Small intestine (tissue), 7 donors: ENCODE results near the gene NPAS2. TPM values are rescaled to one million over a fixed set of nuclear protein-coding genes. Genes with fewer than 3 reads are reported as not detected.

Source experiments
- DNase-seq, 2 donors: peaks; one replicate each; pipeline versions ENCODE4 v3.0.0 to v3.0.0-alpha.2; 2013
- FAIRE-seq: peaks from 2 replicates; lab custom pipeline; 2012; peaks lifted over from hg19 to GRCh38; lab: Jason Lieb, UNC
- H3K27ac ChIP-seq, 3 donors: one replicate each; pipeline ENCODE4 v1.5.1; 2013; ENCODE audit warnings: low read length in 2 of 3, mild to moderate bottlenecking in 2 of 3, control low read depth in 1 of 3, inconsistent platforms in 1 of 3, low read depth in 1 of 3, moderate library complexity in 1 of 3
- H3K27me3 ChIP-seq, 3 donors: one replicate each; pipeline ENCODE4 v1.6.1; 2013; ENCODE audit warnings: low read length in 3 of 3, inconsistent platforms in 1 of 3; ENCODE audit not compliant: control insufficient read depth in 3 of 3, insufficient read depth in 3 of 3
- H3K36me3 ChIP-seq, 3 donors: one replicate each; pipeline ENCODE4 v1.6.1; 2013; ENCODE audit warnings: low read length in 3 of 3, inconsistent platforms in 1 of 3, low read depth in 1 of 3, mild to moderate bottlenecking in 1 of 3, moderate library complexity in 1 of 3; ENCODE audit not compliant: control insufficient read depth in 3 of 3, insufficient read depth in 2 of 3
- H3K4me1 ChIP-seq, 3 donors: one replicate each; pipeline ENCODE4 v1.6.1; 2013; ENCODE audit warnings: low read length in 2 of 3, inconsistent platforms in 1 of 3, low read depth in 1 of 3, mild to moderate bottlenecking in 1 of 3, moderate library complexity in 1 of 3; ENCODE audit not compliant: control insufficient read depth in 3 of 3, insufficient read depth in 2 of 3
- H3K4me3 ChIP-seq, 3 donors: one replicate each; pipeline ENCODE4 v1.5.1; 2013; ENCODE audit warnings: low read length in 3 of 3, control low read depth in 1 of 3, inconsistent platforms in 1 of 3, low read depth in 1 of 3, mild to moderate bottlenecking in 1 of 3, moderate library complexity in 1 of 3
- H3K9me3 ChIP-seq, 2 donors: one replicate each; pipeline ENCODE4 v1.6.1; 2013; ENCODE audit warnings: low read depth in 1 of 2, low read length in 1 of 2; ENCODE audit not compliant: control insufficient read depth in 2 of 2, insufficient read depth in 1 of 2
- WGBS, 3 donors: extraction: QIAGEN DNeasy Blood & Tissue Kit; methylation state at CpG; one replicate each; pipeline ENCODE4 v1.1.7; 2013; 5-methylcytosine and 5-hydroxymethylcytosine counted together
- polyA plus RNA-seq, 4 donors: library from polyadenylated mRNA; stranded (reverse) in 3 of 4; unstranded in 1 of 4; fragments of 200-250 nt in 3 of 4; fragments of 120-200 nt in 1 of 4; gene quantifications; one replicate each; pipeline versions ENCODE4 v1.2.1 to v1.2.3, GENCODE V29; 2013
- donor health status: healthy with polysubstance abuse.
- donor health status: control.
- donor health status: control.
- donor health status: Bipolar disorder and iron deficiency.
- donor health status: healthy.

The NPAS2 gene
- polyA plus RNA-seq, 4 donors: 23.9 to 34.2 (median 26.3) TPM

GRCh38 chr2:100801402-100801801 lies 18.5 kb upstream of the NPAS2 start:
- Histone ChIP-seq H3K27me3 (peaks cover 0 to 2% (median 0%) of the 10 kb centered on the region in 3 donors), H3K4me3 (no peak overlapping the region), H3K36me3 (no peaks in the 10 kb centered on the region), H3K9me3 (no peaks in the 10 kb centered on the region), H3K4me1 (no peaks in the 10 kb centered on the region), H3K27ac (no peak overlapping the region)
- FAIRE-seq: no peak
- WGBS, 3 donors: 92 to 100% (median 95%) methylated on average over 1 of the region's 1 CpG
- no peak for DNase-seq

DNA sequence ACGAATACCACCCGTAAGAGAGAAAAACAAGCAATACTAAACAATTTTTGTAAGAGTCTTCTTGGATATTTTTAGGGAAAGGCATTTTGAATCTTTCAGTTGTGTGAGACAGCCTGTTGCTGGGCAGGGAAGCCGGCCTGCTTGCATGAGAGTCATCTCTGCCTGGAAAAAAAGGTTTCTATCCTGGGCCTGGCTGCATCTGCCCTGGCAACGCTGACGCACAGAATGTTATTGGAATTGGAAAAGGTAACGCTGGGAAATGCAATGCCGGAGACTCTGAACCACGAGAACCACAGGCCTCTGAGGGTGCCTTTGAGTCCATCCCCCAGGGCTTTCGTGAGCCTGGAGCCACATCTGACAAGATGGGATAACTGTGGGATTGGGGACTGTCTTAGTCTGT lies 17.9 kb upstream of the NPAS2 start:
- H3K27ac ChIP-seq: no peak overlapping the region
- 90 to 95% (median 95%) methylated on average over 9 of the region's 9 CpGs for WGBS, 3 donors
- peaks cover 0 to 2% (median 0%) of the 10 kb centered on the region in 3 donors for H3K27me3 ChIP-seq
- H3K4me3 ChIP-seq: no peak overlapping the region
- H3K4me1 ChIP-seq: no peaks in the 10 kb centered on the region
- FAIRE-seq (no peak), DNase-seq (no peak)
- no peaks in the 10 kb centered on the region for H3K36me3 ChIP-seq
- H3K9me3 ChIP-seq: no peaks in the 10 kb centered on the region

DNA sequence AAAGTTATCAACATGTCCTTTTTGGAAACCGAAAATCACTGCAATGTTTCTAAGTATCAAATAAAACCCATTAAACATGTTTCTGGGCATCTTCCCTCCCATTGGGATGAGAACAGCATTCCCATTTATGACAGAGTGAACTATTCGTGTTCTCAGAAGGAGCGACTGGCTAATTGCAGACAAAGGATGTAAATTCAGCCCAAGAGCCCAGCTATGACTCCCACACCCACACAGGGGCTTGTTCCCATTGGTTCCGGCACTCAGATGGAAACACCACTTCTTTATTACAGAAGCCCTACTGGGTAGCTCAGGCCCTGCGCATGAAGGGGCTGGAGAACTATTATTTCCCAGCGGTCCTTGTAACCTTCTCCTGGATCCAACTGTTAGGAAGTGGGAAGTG lies 16.6 kb upstream of the NPAS2 start:
- no peaks in the 10 kb centered on the region for H3K4me1 ChIP-seq
- peaks cover 0 to 2% (median 0%) of the 10 kb centered on the region in 3 donors for H3K27me3 ChIP-seq
- no peak overlapping the region for H3K27ac ChIP-seq
- FAIRE-seq: no peak
- WGBS, 3 donors: 85 to 95% (median 94%) methylated on average over 6 of the region's 6 CpGs
- no peaks in the 10 kb centered on the region for H3K9me3 ChIP-seq
- no peak overlapping the region for H3K4me3 ChIP-seq
- no peaks in the 10 kb centered on the region for H3K36me3 ChIP-seq
- DNase-seq: no peak

DNA sequence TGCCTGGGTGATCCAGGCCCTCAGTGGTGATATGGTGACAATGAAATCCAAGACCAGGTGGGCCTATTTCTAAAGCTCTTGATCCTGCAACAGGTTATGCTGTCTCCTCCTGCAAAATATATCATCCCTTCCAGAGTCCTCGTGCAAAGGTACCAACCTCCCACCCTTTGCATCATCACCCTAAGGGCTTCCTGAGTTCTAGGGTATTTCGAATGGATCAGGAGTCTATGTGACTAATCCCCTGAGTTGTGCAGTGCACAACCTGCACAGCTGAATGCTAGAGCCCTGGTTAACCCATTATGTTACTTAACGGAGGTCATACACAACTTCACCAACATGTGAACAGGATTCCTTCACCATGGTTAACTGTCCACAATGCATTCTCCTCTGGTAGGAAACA lies 13.4 kb upstream of the NPAS2 start:
- H3K36me3 ChIP-seq: no peaks in the 10 kb centered on the region
- no peak for FAIRE-seq
- no peak for DNase-seq
- H3K9me3 ChIP-seq: no peaks in the 10 kb centered on the region
- H3K4me3 ChIP-seq: no peak overlapping the region
- no peaks in the 10 kb centered on the region for H3K4me1 ChIP-seq
- H3K27me3 ChIP-seq: peaks cover 0 to 2% (median 0%) of the 10 kb centered on the region in 3 donors
- 72 to 90% (median 85%) methylated on average over 3 of the region's 3 CpGs for WGBS, 3 donors
- H3K27ac ChIP-seq: no peak overlapping the region

DNA sequence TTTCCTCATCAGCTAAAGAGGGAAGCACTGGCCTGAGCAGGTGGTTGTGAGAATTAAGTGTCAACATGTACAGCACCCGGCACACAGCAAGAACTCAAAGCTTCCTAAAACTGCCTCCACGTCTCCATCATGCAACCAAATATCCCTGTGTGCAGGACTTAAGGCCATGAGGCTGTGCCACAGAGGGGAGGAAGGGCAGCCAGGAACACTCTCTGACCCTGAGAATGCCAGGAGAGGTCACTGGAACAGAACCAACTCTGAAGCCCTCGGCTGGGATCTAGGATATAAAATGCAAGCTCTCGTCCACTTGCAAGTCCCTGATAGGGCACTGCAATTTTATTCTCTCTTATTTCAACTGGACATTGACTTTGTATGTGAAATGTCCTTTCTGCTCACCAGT lies 12.2 kb upstream of the NPAS2 start:
- H3K9me3 ChIP-seq: no peaks in the 10 kb centered on the region
- H3K4me1 ChIP-seq: peaks cover 0 to 2% (median 0%) of the 10 kb centered on the region in 3 donors
- H3K4me3 ChIP-seq: no peak overlapping the region
- DNase-seq (no peak), FAIRE-seq (no peak)
- peaks cover 0 to 2% (median 0%) of the 10 kb centered on the region in 3 donors for H3K27me3 ChIP-seq
- WGBS, 3 donors: 86 to 90% (median 88%) methylated on average over 4 of the region's 4 CpGs
- H3K36me3 ChIP-seq: no peaks in the 10 kb centered on the region
- no peak overlapping the region for H3K27ac ChIP-seq

- Histone ChIP-seq H3K27ac (no peak overlapping the region), H3K4me1 (peaks cover 4 to 6% (median 5%) of the 10 kb centered on the region in 3 donors), H3K4me3 (no peak overlapping the region), H3K36me3 (no peaks in the 10 kb centered on the region), H3K27me3 (peaks cover 0 to 2% (median 0%) of the 10 kb centered on the region in 3 donors), H3K9me3 (no peaks in the 10 kb centered on the region)
- FAIRE-seq: no peak
- no peak for DNase-seq
- 82 to 99% (median 87%) methylated on average over 4 of the region's 4 CpGs for WGBS, 3 donors
Observed at GRCh38 chr2:100808582-100808981, 11.4 kb upstream of the NPAS2 start.

DNA sequence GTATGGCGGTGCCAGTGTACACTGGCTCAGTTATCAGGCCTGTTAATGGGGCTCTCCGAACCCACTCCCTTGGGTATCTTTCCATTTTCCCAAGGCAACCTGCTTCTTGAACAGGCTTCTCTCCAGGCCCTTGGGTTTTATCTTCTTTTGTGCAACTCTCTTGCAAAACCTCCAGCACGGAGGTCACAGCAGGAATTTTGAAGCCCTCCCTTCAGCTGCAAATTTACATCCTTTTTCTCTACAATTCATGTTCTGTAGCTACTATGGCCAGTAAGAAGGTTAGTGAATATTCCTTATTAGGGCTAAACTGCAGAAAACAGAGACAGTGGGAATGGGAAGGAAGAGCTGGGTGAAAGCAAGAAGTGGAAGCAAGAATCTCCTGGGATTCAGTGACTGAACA lies 10.4 kb upstream of the NPAS2 start:
- no peak for FAIRE-seq
- H3K9me3 ChIP-seq: no peaks in the 10 kb centered on the region
- WGBS, 3 donors: 71 to 95% (median 85%) methylated on average over 3 of the region's 3 CpGs

GRCh38 chr2:100810603-100811145 lies 9.3 kb upstream of the NPAS2 start:
- FAIRE-seq: no peak
- 78 to 89% (median 81%) methylated on average over 5 of the region's 5 CpGs for WGBS, 3 donors
- no peaks in the 10 kb centered on the region for H3K36me3 ChIP-seq

More for the DNA sequence above, 10.4 kb upstream of the NPAS2 start:
- H3K4me1 ChIP-seq: peaks cover 4 to 16% (median 7%) of the 10 kb centered on the region in 3 donors
- H3K27me3 ChIP-seq: peaks cover 0 to under 1% (median 0%) of the 10 kb centered on the region in 3 donors
- no peaks in the 10 kb centered on the region for H3K36me3 ChIP-seq
- H3K27ac ChIP-seq: no peak overlapping the region
- H3K4me3 ChIP-seq: no peak overlapping the region
- no peak for DNase-seq

DNA sequence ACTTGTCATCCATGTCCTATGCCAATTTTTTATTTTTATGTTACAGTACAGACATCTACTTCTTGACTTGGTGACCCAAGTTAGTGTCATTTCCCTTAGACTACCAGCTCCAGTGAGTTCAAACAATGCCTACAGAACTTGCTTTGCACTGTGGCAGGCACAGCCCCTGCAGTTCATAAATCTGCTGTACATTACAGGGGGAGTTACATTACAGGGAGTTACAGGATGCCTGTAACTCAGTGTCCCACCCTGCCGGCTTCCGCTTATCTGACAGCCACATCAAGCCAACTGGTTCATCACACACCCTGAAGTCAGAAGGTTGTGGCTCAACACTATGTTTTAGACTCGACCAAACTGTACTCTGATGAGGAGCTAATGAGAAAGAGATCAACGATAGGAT lies 7.8 kb upstream of the NPAS2 start:
- H3K27me3 ChIP-seq: no peaks in the 10 kb centered on the region
- DNase-seq (no peak), FAIRE-seq (no peak)
- no peaks in the 10 kb centered on the region for H3K9me3 ChIP-seq
- 75 to 90% (median 86%) methylated on average over 4 of the region's 4 CpGs for WGBS, 3 donors
- no peak overlapping the region for H3K4me3 ChIP-seq
- no peaks in the 10 kb centered on the region for H3K36me3 ChIP-seq
- no peak overlapping the region for H3K27ac ChIP-seq
- peaks cover 4 to 25% (median 8%) of the 10 kb centered on the region in 3 donors for H3K4me1 ChIP-seq

More at GRCh38 chr2:100810603-100811145, 9.3 kb upstream of the NPAS2 start:
- peaks cover 4 to 25% (median 7%) of the 10 kb centered on the region in 3 donors for H3K4me1 ChIP-seq
- H3K9me3 ChIP-seq: no peaks in the 10 kb centered on the region
- H3K27ac ChIP-seq: no peak overlapping the region
- no peak for DNase-seq
- no peak overlapping the region for H3K4me3 ChIP-seq
- H3K27me3 ChIP-seq: no peaks in the 10 kb centered on the region
